GM23248 (cell line): ENCODE results near the gene TOR1AIP2.

Experiments
- EZH2 ChIP-seq: fragments of 200-600 bp; sonication (generic); IDR thresholded peaks from 2 replicates; pipeline ENCODE4 v1.6.1; 2018; ENCODE audit warnings: antibody characterized with exemption, mild to moderate bottlenecking; ENCODE audit not compliant: insufficient read depth, poor library complexity, severe bottlenecking
- EZH2phosphoT487 ChIP-seq: fragments of 200-600 bp; sonication (generic); IDR thresholded peaks from 2 replicates; pipeline ENCODE4 v1.6.1; 2018; ENCODE audit warnings: antibody characterized with exemption, moderate library complexity, mild to moderate bottlenecking, low read depth; ENCODE audit not compliant: insufficient read depth

DNA sequence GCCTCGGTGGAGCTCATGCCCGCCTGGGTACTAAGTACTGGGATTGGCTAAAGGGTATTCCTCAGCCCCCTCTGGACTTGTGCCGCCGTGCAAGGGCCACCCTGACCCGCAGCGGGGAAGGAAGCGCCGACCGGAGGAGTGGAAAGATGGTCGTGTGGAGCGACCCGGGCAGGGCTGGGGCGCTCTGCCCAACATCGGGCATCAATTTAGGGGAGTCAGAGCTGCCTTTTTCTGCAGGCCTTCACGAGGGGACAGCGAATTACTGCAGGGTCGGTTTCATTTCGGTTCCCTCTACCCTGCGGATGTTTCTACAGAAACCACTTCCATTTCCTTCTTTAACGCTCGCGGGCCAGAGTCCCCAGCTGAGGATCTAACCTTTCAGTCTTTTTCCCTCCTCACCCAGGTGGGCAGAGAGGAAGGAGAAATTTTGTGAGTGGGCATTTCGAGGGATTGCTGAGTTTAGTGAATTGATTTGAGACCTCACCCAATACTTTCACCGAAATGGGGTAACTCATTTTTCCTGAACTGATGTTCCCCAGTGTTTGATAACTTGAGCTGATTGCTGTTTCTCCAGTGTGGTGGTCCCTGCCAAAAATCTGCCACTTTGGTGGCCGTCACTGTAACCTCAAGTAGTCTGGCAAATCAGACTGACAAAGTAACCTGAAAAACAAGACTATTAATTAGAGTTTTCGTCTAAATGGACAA, 5.6 kb upstream of the TOR1AIP2 start:
- TF ChIP-seq EZH2 (no peak), EZH2phosphoT487 (no peak)
